HCT116 (cell line): ENCODE results near the gene PTPRS. TPM values are rescaled to one million over a fixed set of nuclear protein-coding genes. Genes with fewer than 3 reads are reported as not detected.

Source experiments
- ATAC-seq: fragments of 200-7000 bp; cut with Tn5 transposase; 2 replicates; pipeline ENCODE4 v1.9.1; 2020; ENCODE audit warnings: mild to moderate bottlenecking, moderate library complexity
- BruUV-seq: library from RNA; stranded (reverse); fragments of 400-500 nt; replicated peaks from 2 replicates; lab custom pipeline; 2021; lab: Mats Ljungman, UMichigan
- CTCF ChIA-PET: fragments of 300-600 bp; sonication (Branson Sonifier 250); formaldehyde crosslinking; loops from one replicate; lab custom pipeline; 2021; ENCODE audit warnings: antibody characterized with exemption; lab: Charles Lee
- POLR2A ChIA-PET: fragments of 300-600, 350-600 bp; sonication (Branson Sonifier 250); formaldehyde crosslinking; loops from one replicate; lab custom pipeline; 2021; ENCODE audit warnings: antibody characterized with exemption; lab: Charles Lee
- RAD21 ChIA-PET, 2 experiments: fragments of 300-600 bp; sonication (Branson Sonifier 250); formaldehyde crosslinking; loops; one replicate each; lab custom pipeline; 2023; ENCODE audit warnings: low total read pairs in 2 of 2; ENCODE audit not compliant: uncharacterized antibody in 2 of 2, unreplicated experiment in 2 of 2, low non-redundant PET in 1 of 2; lab: Charles Lee
- DNase-seq: peaks from one replicate; pipeline ENCODE4 v3.0.0-alpha.2; 2010; ENCODE audit warnings: low read depth, low spot score
- H2AFZ ChIP-seq: fragments of 200-600 bp; shearing (Covaris generic), sonication (generic); 2 replicates; pipeline ENCODE4 v1.6.1; 2017; ENCODE audit warnings: low read depth, mixed run types, mixed read lengths, antibody characterized with exemption, low read length; ENCODE audit not compliant: poor library complexity, severe bottlenecking
- H3K27ac ChIP-seq: 2 replicates; pipeline ENCODE4 v1.5.1; 2012; ENCODE audit warnings: low read depth, low read length
- H3K27me3 ChIP-seq: fragments of 200-600 bp; sonication (generic); 2 replicates; pipeline ENCODE4 v1.6.1; 2016; ENCODE audit warnings: mixed run types, low read length, mixed read lengths; ENCODE audit not compliant: insufficient read depth
- H3K36me3 ChIP-seq, 2 experiments: fragments of 200-500 bp in 1 of 2; fragments of 200-600 bp in 1 of 2; sonication (Bioruptor generic) in 1 of 2; sonication (generic) in 1 of 2; 2 replicates each; pipeline versions ENCODE4 v1.5.1 to v1.6.1; 2014 to 2016; ENCODE audit warnings: low read length in 2 of 2, inconsistent platforms in 1 of 2, mixed read lengths in 1 of 2, mixed run types in 1 of 2; ENCODE audit not compliant: insufficient read depth in 2 of 2, control insufficient read depth in 1 of 2
- H3K4me1 ChIP-seq, 2 experiments: fragments of 200-600 bp in 1 of 2; sonication (generic) in 1 of 2; 2 replicates each; pipeline versions ENCODE4 v1.5.1 to v1.6.1; 2012 to 2017; ENCODE audit warnings: low read length in 2 of 2, inconsistent platforms in 1 of 2, mild to moderate bottlenecking in 1 of 2, mixed read lengths in 1 of 2, mixed run types in 1 of 2, moderate library complexity in 1 of 2; ENCODE audit not compliant: insufficient read depth in 2 of 2, control insufficient read depth in 1 of 2
- H3K4me2 ChIP-seq: fragments of 200-600 bp; sonication (generic); 2 replicates; pipeline ENCODE4 v1.6.1; 2017; ENCODE audit warnings: mixed run types, low read length, mixed read lengths
- H3K4me3 ChIP-seq, 2 experiments: fragments of 200-600 bp in 1 of 2; sonication (generic) in 1 of 2; replicated peaks in 1 of 2; 2 replicates each; pipeline ENCODE4 v1.5.1; 2011 to 2016; ENCODE audit warnings: low read length in 2 of 2, control low read depth in 1 of 2, low read depth in 1 of 2, mild to moderate bottlenecking in 1 of 2, mixed read lengths in 1 of 2, mixed run types in 1 of 2
- H3K79me2 ChIP-seq: fragments of 200-600 bp; sonication (generic); 2 replicates; pipeline ENCODE4 v1.6.1; 2017; ENCODE audit warnings: mild to moderate bottlenecking, mixed run types, low read length, moderate library complexity, mixed read lengths; ENCODE audit not compliant: insufficient read depth
- H3K9ac ChIP-seq: fragments of 200-600 bp; sonication (generic); 2 replicates; pipeline ENCODE4 v1.6.1; 2016; ENCODE audit warnings: low read length, mixed read lengths
- H3K9me2 ChIP-seq: fragments of 200-600 bp; sonication (generic), shearing (Covaris generic); 2 replicates; pipeline ENCODE4 v1.6.1; 2017; ENCODE audit warnings: mixed run types, mild to moderate bottlenecking, moderate library complexity; ENCODE audit not compliant: insufficient read depth
- H3K9me3 ChIP-seq, 2 experiments: fragments of 200-500 bp in 1 of 2; fragments of 200-600 bp in 1 of 2; sonication (Bioruptor generic) in 1 of 2; sonication (generic) in 1 of 2; 2 replicates each; pipeline ENCODE4 v1.6.1; 2014 to 2017; ENCODE audit warnings: low read length in 2 of 2, mixed read lengths in 2 of 2, inconsistent platforms in 1 of 2, low read depth in 1 of 2, mild to moderate bottlenecking in 1 of 2, mixed run types in 1 of 2, moderate library complexity in 1 of 2; ENCODE audit not compliant: control insufficient read depth in 1 of 2, insufficient read depth in 1 of 2
- H4K20me1 ChIP-seq: fragments of 200-600 bp; sonication (generic), shearing (Covaris generic); 2 replicates; pipeline ENCODE4 v1.6.1; 2017; ENCODE audit warnings: mixed run types, mild to moderate bottlenecking, moderate library complexity; ENCODE audit not compliant: insufficient read depth
- CEBPB ChIP-seq: IDR thresholded peaks from 2 replicates; pipeline ENCODE4 v1.6.1; 2012; ENCODE audit warnings: low read depth
- EGR1 ChIP-seq: IDR thresholded peaks from 2 replicates; pipeline ENCODE4 v1.6.1; 2012; ENCODE audit warnings: low read depth
- ELF1 ChIP-seq: IDR thresholded peaks from 2 replicates; pipeline ENCODE4 v1.6.1; 2012; ENCODE audit warnings: low read depth, borderline replicate concordance
- EZH2 ChIP-seq: fragments of 200-600 bp; sonication (generic); IDR thresholded peaks from 2 replicates; pipeline ENCODE4 v1.6.1; 2017; ENCODE audit warnings: antibody characterized with exemption, mixed run types
- EZH2phosphoT487 ChIP-seq: fragments of 200-600 bp; IDR thresholded peaks from 2 replicates; pipeline ENCODE4 v1.6.1; 2018; ENCODE audit warnings: antibody characterized with exemption, borderline replicate concordance
- FOSL1 ChIP-seq: IDR thresholded peaks from 2 replicates; pipeline ENCODE4 v1.6.1; 2012; ENCODE audit warnings: low read depth
- JUND ChIP-seq: IDR thresholded peaks from 2 replicates; pipeline ENCODE4 v1.6.1; 2012
- POLR2A ChIP-seq: IDR thresholded peaks from 2 replicates; pipeline ENCODE4 v1.7.0; 2011; ENCODE audit warnings: borderline replicate concordance; ENCODE audit not compliant: insufficient read depth, insufficient read length; ENCODE audit errors: extremely low read depth
- POLR2AphosphoS5 ChIP-seq: IDR thresholded peaks from 2 replicates; pipeline ENCODE4 v1.6.1; 2011; ENCODE audit warnings: mild to moderate bottlenecking, low read depth, low read length, moderate library complexity
- SIN3A ChIP-seq: IDR thresholded peaks from 2 replicates; pipeline ENCODE4 v1.6.1; 2012; ENCODE audit warnings: low read depth
- SP1 ChIP-seq: IDR thresholded peaks from 2 replicates; pipeline ENCODE4 v1.6.1; 2012; ENCODE audit warnings: low read depth
- SRF ChIP-seq: IDR thresholded peaks from 2 replicates; pipeline ENCODE4 v1.6.1; 2012; ENCODE audit warnings: low read depth
- YY1 ChIP-seq: IDR thresholded peaks from 2 replicates; pipeline ENCODE4 v1.6.1; 2011; ENCODE audit warnings: low read length, low read depth, moderate library complexity, mild to moderate bottlenecking; ENCODE audit not compliant: insufficient replicate concordance; ENCODE audit errors: extremely low read depth
- ZBTB33 ChIP-seq: IDR thresholded peaks from 2 replicates; pipeline ENCODE4 v1.6.1; 2011; ENCODE audit warnings: mild to moderate bottlenecking, low read length, moderate library complexity; ENCODE audit not compliant: insufficient replicate concordance; ENCODE audit errors: extremely low read depth
- ZNF274 ChIP-seq: fragments of 200-500 bp; sonication (Bioruptor generic); IDR thresholded peaks from 2 replicates; pipeline ENCODE4 v1.6.1; 2014; ENCODE audit warnings: mild to moderate bottlenecking, low read depth, low read length, inconsistent platforms
- intact Hi-C: fragments of 100-400 bp; cut with micrococcal nuclease; formaldehyde crosslinking; loops from 2 replicates; pipeline ENCODE4 v1.10.0; 2022
- total RNA-seq: library from RNA; stranded (reverse); gene quantifications from one replicate; pipeline ENCODE4 v1.2.1, GENCODE V29; 2021; ENCODE audit not compliant: unreplicated experiment
- TF ChIP-seq, protein P1 (sequence below): IDR thresholded peaks from 2 replicates; pipeline ENCODE4 v1.6.1; 2012
- TF ChIP-seq, protein P2 (sequence below): IDR thresholded peaks from 2 replicates; pipeline ENCODE4 v1.6.1; 2012; ENCODE audit warnings: low read depth

PTPRS gene
- total RNA-seq, 1 experiment from 2014 or later = 123 TPM

DNA sequence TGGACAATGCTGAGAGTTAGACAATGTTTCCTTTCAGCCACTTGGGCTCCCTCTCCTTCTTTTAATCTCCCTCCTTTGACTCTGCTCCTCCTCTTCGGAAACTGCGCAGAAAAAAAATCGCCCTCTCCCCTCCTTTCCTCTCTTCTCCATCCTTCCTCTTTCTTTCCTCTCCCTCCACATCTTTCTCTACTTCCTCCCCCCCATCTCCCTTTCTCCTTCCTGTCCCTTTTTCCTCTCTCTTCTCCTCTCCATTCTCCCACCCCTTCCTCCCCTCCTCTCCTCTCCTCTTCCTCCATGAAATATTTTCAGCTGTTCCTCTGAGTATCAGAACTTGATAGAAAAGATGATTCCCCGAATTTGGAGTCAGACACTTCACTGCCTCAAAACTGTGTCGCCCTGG is 15.1 kb upstream of the PTPRS start:
- Histone ChIP-seq H3K4me2 (no peak overlapping the region), H3K4me3 (no peak overlapping the region), H4K20me1 (no peaks in the 10 kb centered on the region), H3K79me2 (no peaks in the 10 kb centered on the region), H3K36me3 (no peaks in the 10 kb centered on the region), H3K27ac (no peak overlapping the region), H3K4me1 (peaks cover 0 to 26% of the 10 kb centered on the region in 2 experiments; a peak in 2 of 4 replicates), H2AFZ (no peak overlapping the region), H3K9me3 (no peaks in the 10 kb centered on the region), H3K9ac (no peak overlapping the region), H3K27me3 (no peaks in the 10 kb centered on the region), H3K9me2 (no peaks in the 10 kb centered on the region)
- RAD21 ChIA-PET = interaction anchor here in 1 of 2 experiments (0.6 kb wide), 1 partner anchor 158 kb away, joined by 3 read pairs; no protein-coding TSS in a partner anchor
- BruUV-seq = no TSS peak
- intact Hi-C loops = no loop called here
- ATAC-seq = no peak
- POLR2A ChIA-PET = interaction anchor here (0.7 kb wide), 1 partner anchor 97 kb away, joined by 8 read pairs; no protein-coding TSS in a partner anchor
- CTCF ChIA-PET = no interaction called here
- TF ChIP-seq EGR1 = no peak
- no peak for TF ChIP-seq SIN3A
- TF ChIP-seq EZH2phosphoT487 = no peak
- no peak for TF ChIP-seq ELF1
- TF ChIP-seq ZBTB33 = no peak
- TF ChIP-seq SP1 = no peak
- TF ChIP-seq, protein P1, sequence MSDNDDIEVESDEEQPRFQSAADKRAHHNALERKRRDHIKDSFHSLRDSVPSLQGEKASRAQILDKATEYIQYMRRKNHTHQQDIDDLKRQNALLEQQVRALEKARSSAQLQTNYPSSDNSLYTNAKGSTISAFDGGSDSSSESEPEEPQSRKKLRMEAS = no peak
- TF ChIP-seq JUND = no peak
- no peak for TF ChIP-seq EZH2
- TF ChIP-seq ZNF274 = no peak
- TF ChIP-seq POLR2AphosphoS5 = no peak
- no peak for TF ChIP-seq SRF
- no peak for TF ChIP-seq FOSL1
- TF ChIP-seq CEBPB = no peak
- no peak for TF ChIP-seq POLR2A
- TF ChIP-seq, protein P2, sequence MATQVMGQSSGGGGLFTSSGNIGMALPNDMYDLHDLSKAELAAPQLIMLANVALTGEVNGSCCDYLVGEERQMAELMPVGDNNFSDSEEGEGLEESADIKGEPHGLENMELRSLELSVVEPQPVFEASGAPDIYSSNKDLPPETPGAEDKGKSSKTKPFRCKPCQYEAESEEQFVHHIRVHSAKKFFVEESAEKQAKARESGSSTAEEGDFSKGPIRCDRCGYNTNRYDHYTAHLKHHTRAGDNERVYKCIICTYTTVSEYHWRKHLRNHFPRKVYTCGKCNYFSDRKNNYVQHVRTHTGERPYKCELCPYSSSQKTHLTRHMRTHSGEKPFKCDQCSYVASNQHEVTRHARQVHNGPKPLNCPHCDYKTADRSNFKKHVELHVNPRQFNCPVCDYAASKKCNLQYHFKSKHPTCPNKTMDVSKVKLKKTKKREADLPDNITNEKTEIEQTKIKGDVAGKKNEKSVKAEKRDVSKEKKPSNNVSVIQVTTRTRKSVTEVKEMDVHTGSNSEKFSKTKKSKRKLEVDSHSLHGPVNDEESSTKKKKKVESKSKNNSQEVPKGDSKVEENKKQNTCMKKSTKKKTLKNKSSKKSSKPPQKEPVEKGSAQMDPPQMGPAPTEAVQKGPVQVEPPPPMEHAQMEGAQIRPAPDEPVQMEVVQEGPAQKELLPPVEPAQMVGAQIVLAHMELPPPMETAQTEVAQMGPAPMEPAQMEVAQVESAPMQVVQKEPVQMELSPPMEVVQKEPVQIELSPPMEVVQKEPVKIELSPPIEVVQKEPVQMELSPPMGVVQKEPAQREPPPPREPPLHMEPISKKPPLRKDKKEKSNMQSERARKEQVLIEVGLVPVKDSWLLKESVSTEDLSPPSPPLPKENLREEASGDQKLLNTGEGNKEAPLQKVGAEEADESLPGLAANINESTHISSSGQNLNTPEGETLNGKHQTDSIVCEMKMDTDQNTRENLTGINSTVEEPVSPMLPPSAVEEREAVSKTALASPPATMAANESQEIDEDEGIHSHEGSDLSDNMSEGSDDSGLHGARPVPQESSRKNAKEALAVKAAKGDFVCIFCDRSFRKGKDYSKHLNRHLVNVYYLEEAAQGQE = no peak
- no peak for TF ChIP-seq YY1
- no peak for DNase-seq
